ENCODE data around the gene OSBPL10. TPM values are rescaled to one million over a fixed set of nuclear protein-coding genes. Genes with fewer than 3 reads are reported as not detected.

Gene OSBPL10
- polyA plus RNA-seq, 1 donor from 2014 or later = 2.0 TPM

DNA sequence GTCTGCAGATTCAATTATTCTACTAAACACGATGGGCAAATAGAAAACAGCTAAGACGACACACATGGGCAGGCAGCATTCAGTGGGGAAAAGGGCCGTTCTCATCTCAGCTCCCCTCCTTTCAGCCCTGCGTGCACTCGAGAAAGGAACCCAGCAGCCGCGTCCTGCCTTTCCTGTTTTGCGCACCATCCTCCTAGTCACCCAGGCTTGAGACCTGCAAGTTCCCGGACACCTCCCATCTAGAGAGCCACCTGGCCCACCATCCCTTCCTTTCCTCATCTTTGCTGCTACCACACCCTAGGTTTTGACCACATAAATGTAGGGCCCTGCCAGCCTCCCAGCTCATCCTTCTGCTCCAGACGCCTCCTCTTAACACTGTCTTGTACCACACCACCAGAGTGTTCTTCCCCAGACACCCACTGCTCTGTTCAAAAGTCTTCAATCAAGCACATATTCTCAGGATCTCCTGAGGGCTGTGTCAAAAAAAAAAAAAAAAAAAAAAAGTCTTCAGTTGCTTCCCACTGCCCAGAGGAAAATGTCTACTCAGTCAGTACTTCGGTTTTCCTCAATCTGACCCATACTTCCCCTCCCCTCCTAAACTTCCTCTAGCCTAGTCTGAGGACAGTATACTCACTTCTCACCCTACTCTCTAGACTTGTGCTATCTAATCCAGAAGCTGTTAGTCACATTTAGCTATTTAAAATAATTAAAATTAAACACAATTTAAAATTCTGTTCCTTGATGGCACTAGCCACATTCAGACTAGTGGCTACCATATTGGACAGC, 266.4 kb downstream of the OSBPL10 start:
- H3K4me2 ChIP-seq (ENCODE audit: low read length) = no peak overlapping the region
- no peak overlapping the region for H2AFZ ChIP-seq (ENCODE audit: low read depth, low read length)
- no peaks in the 10 kb centered on the region for H3K27me3 ChIP-seq (ENCODE audit: insufficient read depth, low read depth, low read length)
- H3F3A ChIP-seq (ENCODE audit: insufficient read depth, low read length, poor library complexity, severe bottlenecking) = no peaks in the 10 kb centered on the region
- no peaks in the 10 kb centered on the region for H3K79me2 ChIP-seq (replicated peaks; ENCODE audit: insufficient read depth, low read length)
- H4K20me1 ChIP-seq (ENCODE audit: insufficient read depth) = no peaks in the 10 kb centered on the region
- no peaks in the 10 kb centered on the region for H3K9me2 ChIP-seq (ENCODE audit: insufficient read depth, low read length)
- no peaks in the 10 kb centered on the region for H3K9me3 ChIP-seq (ENCODE audit: low read length)
- no peak overlapping the region for H3K4me3 ChIP-seq (ENCODE audit: low read length)
- TF ChIP-seq REST (IDR thresholded peaks at IDR 0.05; ENCODE audit: borderline replicate concordance) (no peak), EZH2 (IDR thresholded peaks at IDR 0.05; ENCODE audit: borderline replicate concordance, insufficient read depth, low read length, poor library complexity, severe bottlenecking) (no peak), EP300 (conservative IDR thresholded peaks at IDR 0.05; ENCODE audit: poor library complexity, severe bottlenecking) (no peak), RAD21 (conservative IDR thresholded peaks at IDR 0.05) (no peak), MXI1 (conservative IDR thresholded peaks at IDR 0.05; ENCODE audit: poor library complexity, severe bottlenecking) (no peak), POLR2AphosphoS5 (IDR thresholded peaks at IDR 0.05) (no peak), SMC3 (conservative IDR thresholded peaks at IDR 0.05; ENCODE audit: poor library complexity) (no peak), CTCF (IDR thresholded peaks at IDR 0.05; ENCODE audit: poor library complexity, severe bottlenecking) (no peak), TAF1 (IDR thresholded peaks at IDR 0.05; ENCODE audit: low read depth) (no peak)
- H3K27ac ChIP-seq (ENCODE audit: low read length) = no peak overlapping the region
- H3K9ac ChIP-seq (ENCODE audit: low read length) = no peak overlapping the region
- H3K36me3 ChIP-seq (ENCODE audit: insufficient read depth, low read length) = no peaks in the 10 kb centered on the region

- H4K20me1 ChIP-seq (ENCODE audit: insufficient read depth) = no peaks in the 10 kb centered on the region
- no peaks in the 10 kb centered on the region for H3K9me3 ChIP-seq (ENCODE audit: low read length)
- TF ChIP-seq TAF1 (IDR thresholded peaks at IDR 0.05; ENCODE audit: low read depth) = no peak
- no peak for TF ChIP-seq SMC3 (conservative IDR thresholded peaks at IDR 0.05; ENCODE audit: poor library complexity)
- no peak for TF ChIP-seq RAD21 (conservative IDR thresholded peaks at IDR 0.05)
- TF ChIP-seq EZH2 (IDR thresholded peaks at IDR 0.05; ENCODE audit: borderline replicate concordance, insufficient read depth, low read length, poor library complexity, severe bottlenecking) = no peak
- no peak for TF ChIP-seq EP300 (conservative IDR thresholded peaks at IDR 0.05; ENCODE audit: poor library complexity, severe bottlenecking)
- no peak for TF ChIP-seq POLR2AphosphoS5 (IDR thresholded peaks at IDR 0.05)
- TF ChIP-seq MXI1 (conservative IDR thresholded peaks at IDR 0.05; ENCODE audit: poor library complexity, severe bottlenecking) = no peak
- no peak for TF ChIP-seq REST (IDR thresholded peaks at IDR 0.05; ENCODE audit: borderline replicate concordance)
- no peak for TF ChIP-seq CTCF (IDR thresholded peaks at IDR 0.05; ENCODE audit: poor library complexity, severe bottlenecking)
- H3K9me2 ChIP-seq (ENCODE audit: insufficient read depth, low read length) = no peaks in the 10 kb centered on the region
- H3K27ac ChIP-seq (ENCODE audit: low read length) = no peak overlapping the region
- H2AFZ ChIP-seq (ENCODE audit: low read depth, low read length) = no peak overlapping the region
- no peaks in the 10 kb centered on the region for H3F3A ChIP-seq (ENCODE audit: insufficient read depth, low read length, poor library complexity, severe bottlenecking)
- H3K36me3 ChIP-seq (ENCODE audit: insufficient read depth, low read length) = no peaks in the 10 kb centered on the region
- no peak overlapping the region for H3K4me3 ChIP-seq (ENCODE audit: low read length)
- H3K27me3 ChIP-seq (ENCODE audit: insufficient read depth, low read depth, low read length) = no peaks in the 10 kb centered on the region
- no peak overlapping the region for H3K4me2 ChIP-seq (ENCODE audit: low read length)
- no peak overlapping the region for H3K9ac ChIP-seq (ENCODE audit: low read length)
- no peaks in the 10 kb centered on the region for H3K79me2 ChIP-seq (replicated peaks; ENCODE audit: insufficient read depth, low read length)
These were observed 267.2 kb downstream of the OSBPL10 start for GRCh38 chr3:31713816-31714215.

Measured in neural cell (in vitro differentiated cells).